ENCODE measurements around the gene HNRNPC.

The HNRNPC gene

GRCh38 chr14:21255385-21256101, 13.7 kb downstream of the HNRNPC start:
- POLR2A ChIA-PET = interaction anchor here (1.0 to 3.9 kb wide), 6 partner anchors 9 to 16 kb away, joined by 3 to 39 read pairs (median 6); no protein-coding TSS in a partner anchor
- CTCF ChIA-PET = interaction anchor here (0.6 to 0.7 kb wide), 2 partner anchors 17 to 50 kb away, joined by 4 read pairs; no protein-coding TSS in a partner anchor
- DNase-seq (ENCODE audit: extremely low spot score) = no peak

GRCh38 chr14:21252149-21252548, 17.1 kb downstream of the HNRNPC start:
- POLR2A ChIA-PET = no interaction called here
- CTCF ChIA-PET = no interaction called here
- TF ChIP-seq FOXA1 (IDR thresholded peaks at IDR 0.05) (no peak), LEF1 (IDR thresholded peaks at IDR 0.05; ENCODE audit: borderline replicate concordance) (no peak), ZNF384 (IDR thresholded peaks at IDR 0.05) (no peak), BHLHE40 (IDR thresholded peaks at IDR 0.05; ENCODE audit: borderline replicate concordance) (no peak), CTBP1 (IDR thresholded peaks at IDR 0.05; ENCODE audit: borderline replicate concordance) (no peak), PKNOX1 (IDR thresholded peaks at IDR 0.05) (no peak), FOXK2 (IDR thresholded peaks at IDR 0.05) (no peak), SP1 (IDR thresholded peaks at IDR 0.05) (no peak), L3MBTL2 (conservative IDR thresholded peaks at IDR 0.05) (no peak), SUZ12 (IDR thresholded peaks at IDR 0.05) (no peak)
- DNase-seq (ENCODE audit: extremely low spot score) = no peak

More at GRCh38 chr14:21255385-21256101, 13.7 kb downstream of the HNRNPC start:
- TF ChIP-seq L3MBTL2 (conservative IDR thresholded peaks at IDR 0.05) = no peak
- TF ChIP-seq FOXK2 (IDR thresholded peaks at IDR 0.05) = no peak
- TF ChIP-seq PKNOX1 (IDR thresholded peaks at IDR 0.05) = no peak
- no peak for TF ChIP-seq HDGF (IDR thresholded peaks at IDR 0.05; ENCODE audit: borderline replicate concordance)
- TF ChIP-seq FOXM1 (IDR thresholded peaks at IDR 0.05; ENCODE audit: borderline replicate concordance) = no peak
- TF ChIP-seq FOXA1 (IDR thresholded peaks at IDR 0.05) = no peak
- no peak for TF ChIP-seq BHLHE40 (IDR thresholded peaks at IDR 0.05; ENCODE audit: borderline replicate concordance)
- TF ChIP-seq TARDBP (IDR thresholded peaks at IDR 0.05) = no peak
- TF ChIP-seq ELF4 (IDR thresholded peaks at IDR 0.05) = no peak
- no peak for TF ChIP-seq SP1 (IDR thresholded peaks at IDR 0.05)

- DNase-seq (ENCODE audit: extremely low spot score) = no peak
These were observed 18.0 kb downstream of the HNRNPC start for GRCh38 chr14:21251215-21251614.

GRCh38 chr14:21248739-21249411, 20.4 kb downstream of the HNRNPC start:
- ChIA-PET POLR2A (no interaction called here), CTCF (no interaction called here)
- DNase-seq (ENCODE audit: extremely low spot score) = no peak
- TF ChIP-seq ARNT (IDR thresholded peaks at IDR 0.05) (no peak), FOXM1 (IDR thresholded peaks at IDR 0.05; ENCODE audit: borderline replicate concordance) (no peak)

More at GRCh38 chr14:21251215-21251614, 18.0 kb downstream of the HNRNPC start:
- TF ChIP-seq FOXM1 (IDR thresholded peaks at IDR 0.05; ENCODE audit: borderline replicate concordance) = no peak
- TF ChIP-seq ZNF384 (IDR thresholded peaks at IDR 0.05) = no peak
- TF ChIP-seq FOXK2 (IDR thresholded peaks at IDR 0.05) = no peak
- no peak for TF ChIP-seq NFRKB (IDR thresholded peaks at IDR 0.05)
- no peak for TF ChIP-seq FOXA1 (IDR thresholded peaks at IDR 0.05)
- TF ChIP-seq L3MBTL2 (conservative IDR thresholded peaks at IDR 0.05) = no peak
- TF ChIP-seq SUZ12 (IDR thresholded peaks at IDR 0.05) = no peak
- no peak for TF ChIP-seq SP1 (IDR thresholded peaks at IDR 0.05)
- no peak for TF ChIP-seq CTBP1 (IDR thresholded peaks at IDR 0.05; ENCODE audit: borderline replicate concordance)
- ChIA-PET POLR2A (no interaction called here), CTCF (no interaction called here)

- CTCF ChIA-PET = no interaction called here
- POLR2A ChIA-PET = no interaction called here
- TF ChIP-seq CTBP1 (IDR thresholded peaks at IDR 0.05; ENCODE audit: borderline replicate concordance) = no peak
- no peak for TF ChIP-seq LEF1 (IDR thresholded peaks at IDR 0.05; ENCODE audit: borderline replicate concordance)
- TF ChIP-seq HDGF (IDR thresholded peaks at IDR 0.05; ENCODE audit: borderline replicate concordance) = no peak
- TF ChIP-seq ARNT (IDR thresholded peaks at IDR 0.05) = no peak
- no peak for TF ChIP-seq FOXM1 (IDR thresholded peaks at IDR 0.05; ENCODE audit: borderline replicate concordance)
- TF ChIP-seq ZNF384 (IDR thresholded peaks at IDR 0.05) = no peak
These were observed 20.9 kb downstream of the HNRNPC start for GRCh38 chr14:21248338-21248737.

GRCh38 chr14:21245813-21246212, 23.4 kb downstream of the HNRNPC start:
- CTCF ChIA-PET = no interaction called here
- DNase-seq (ENCODE audit: extremely low spot score) = no peak
- POLR2A ChIA-PET = interaction anchor here (1.9 kb wide), 1 partner anchor 8 kb away, joined by 5 read pairs; no protein-coding TSS in a partner anchor

More at GRCh38 chr14:21248338-21248737, 20.9 kb downstream of the HNRNPC start:
- DNase-seq (ENCODE audit: extremely low spot score) = no peak

More at GRCh38 chr14:21245813-21246212, 23.4 kb downstream of the HNRNPC start:
- no peak for TF ChIP-seq FOXM1 (IDR thresholded peaks at IDR 0.05; ENCODE audit: borderline replicate concordance)
- TF ChIP-seq HDGF (IDR thresholded peaks at IDR 0.05; ENCODE audit: borderline replicate concordance) = no peak
- no peak for TF ChIP-seq FOXA1 (IDR thresholded peaks at IDR 0.05)
- no peak for TF ChIP-seq FOXK2 (IDR thresholded peaks at IDR 0.05)
- no peak for TF ChIP-seq ZNF384 (IDR thresholded peaks at IDR 0.05)
- no peak for TF ChIP-seq ARNT (IDR thresholded peaks at IDR 0.05)
- TF ChIP-seq PKNOX1 (IDR thresholded peaks at IDR 0.05) = no peak
- TF ChIP-seq NFRKB (IDR thresholded peaks at IDR 0.05) = no peak
- TF ChIP-seq TARDBP (IDR thresholded peaks at IDR 0.05) = no peak
- no peak for TF ChIP-seq CTBP1 (IDR thresholded peaks at IDR 0.05; ENCODE audit: borderline replicate concordance)
- TF ChIP-seq ELF4 (IDR thresholded peaks at IDR 0.05) = no peak
- no peak for TF ChIP-seq LEF1 (IDR thresholded peaks at IDR 0.05; ENCODE audit: borderline replicate concordance)
- no peak for TF ChIP-seq SP1 (IDR thresholded peaks at IDR 0.05)
- TF ChIP-seq BHLHE40 (IDR thresholded peaks at IDR 0.05; ENCODE audit: borderline replicate concordance) = no peak
- TF ChIP-seq SUZ12 (IDR thresholded peaks at IDR 0.05) = no peak
